Tibial nerve (tissue), 4 donors: ENCODE measurements around the gene TPRKB. TPM values are rescaled to one million over a fixed set of nuclear protein-coding genes. Genes with fewer than 3 reads are reported as not detected.
"Not testable (repeated sequence)": the region's sequence is repeated elsewhere in the genome, so short reads cannot be mapped to it uniquely, and the experiment has no call there.

Experiments
- DNase-seq, 2 donors: peaks; one replicate each; pipeline ENCODE4 v3.0.0-alpha.2; 2019; ENCODE audit warnings: low spot score in 2 of 2
- H3K27ac ChIP-seq, 4 donors: fragments of 200-600 bp; sonication (generic) in 3 of 4; one replicate each; pipeline ENCODE4 v1.5.1; 2017 to 2019; ENCODE audit warnings: mild to moderate bottlenecking in 1 of 4
- H3K27me3 ChIP-seq, 2 donors: fragments of 200-600 bp; sonication (generic) in 1 of 2; one replicate each; pipeline versions ENCODE4 v1.5.1 to v1.6.0; 2017 to 2019
- H3K36me3 ChIP-seq, 3 donors: fragments of 200-600 bp; sonication (generic); one replicate each; pipeline ENCODE4 v1.5.1; 2018 to 2019
- H3K4me1 ChIP-seq, 4 donors: fragments of 200-600 bp; sonication (generic) in 3 of 4; one replicate each; pipeline ENCODE4 v1.5.1; 2017 to 2019
- H3K4me3 ChIP-seq, 4 donors: fragments of 200-600 bp; sonication (generic) in 3 of 4; one replicate each; pipeline ENCODE4 v1.5.1; 2017 to 2019; ENCODE audit warnings: mild to moderate bottlenecking in 1 of 4, moderate library complexity in 1 of 4
- H3K9me3 ChIP-seq, 4 donors: fragments of 200-600 bp; sonication (generic) in 3 of 4; one replicate each; pipeline ENCODE4 v1.5.1; 2017 to 2019
- EP300 ChIP-seq, 2 donors: sonication (generic); formaldehyde crosslinking; IDR thresholded peaks; one replicate each; pipeline ENCODE4 v1.6.1; 2017; ENCODE audit warnings: antibody characterized with exemption in 2 of 2, mild to moderate bottlenecking in 1 of 2
- POLR2A ChIP-seq, 2 donors: fragments of 450-650 bp; IDR thresholded peaks; one replicate each; pipeline ENCODE4 v1.6.1; 2017; ENCODE audit warnings: antibody characterized with exemption in 2 of 2, mild to moderate bottlenecking in 2 of 2, moderate library complexity in 2 of 2
- WGBS, 2 donors: methylation state at CpG; one replicate each; pipeline ENCODE4 v1.1.5; 2018; 5-methylcytosine and 5-hydroxymethylcytosine counted together
- total RNA-seq, 4 donors: library from RNA; depleted of rRNA; stranded (reverse); fragments of >200 nt; gene quantifications; one replicate each; pipeline ENCODE4 v1.1.0, GENCODE V29; 2016
- TF ChIP-seq, protein P1 (sequence below), 5 experiments: fragments of 200-600 bp in 3 of 5; fragments of 450-650 bp in 2 of 5; sonication (generic) in 3 of 5; IDR thresholded peaks; one replicate each; pipeline ENCODE4 v1.5.1; 2016 to 2019; ENCODE audit warnings: antibody characterized with exemption in 5 of 5, mild to moderate bottlenecking in 3 of 5, moderate library complexity in 2 of 5

The TPRKB gene
- total RNA-seq, 4 donors from 2014 or later = 6.7 to 23.7 (median 16.6) TPM

DNA sequence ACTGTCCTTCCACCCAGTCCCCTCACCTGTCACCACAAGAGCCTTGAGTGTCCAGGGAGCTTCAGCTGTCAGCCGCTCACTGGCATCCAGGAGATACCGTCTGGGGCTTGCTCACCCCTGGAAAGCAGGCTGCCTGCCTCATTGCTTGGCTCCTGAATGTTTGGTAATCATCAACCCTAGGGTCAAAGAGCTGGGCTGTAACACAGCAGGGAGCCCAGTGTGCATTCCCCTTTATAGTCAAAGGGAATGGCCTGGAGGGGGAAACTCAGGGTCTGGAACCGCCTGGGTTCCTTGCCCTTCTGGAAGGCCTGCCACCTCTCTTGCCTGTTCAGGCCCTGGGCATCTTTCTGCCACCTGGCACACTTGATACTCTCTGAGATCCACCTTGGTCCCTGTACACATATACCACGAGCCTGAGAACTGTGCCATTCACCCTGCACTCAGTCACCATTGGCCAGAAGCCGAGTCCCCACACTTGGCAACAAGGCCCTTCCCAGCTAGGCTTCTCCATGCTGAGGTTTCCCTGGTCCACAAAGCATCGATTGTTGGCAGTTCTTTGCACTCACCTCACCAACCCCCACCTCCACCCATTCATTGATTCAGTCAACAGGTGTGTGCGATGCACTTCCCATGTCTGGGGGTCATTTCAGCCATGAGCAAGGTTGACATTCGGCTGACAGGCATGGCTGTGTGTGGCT is 35.0 kb downstream of the TPRKB start:
- Histone ChIP-seq H3K9me3 (no peaks in the 10 kb centered on the region), H3K4me1 (peaks cover 0 to 12% (median 0%) of the 10 kb centered on the region in 4 donors), H3K27ac (no peak overlapping the region), H3K4me3 (no peak overlapping the region), H3K27me3 (no peaks in the 10 kb centered on the region), H3K36me3 (no peaks in the 10 kb centered on the region)
- DNase-seq = no peak
- WGBS, 2 donors = 63 to 75% methylated on average over 5 to 8 of the region's 8 CpGs
- TF ChIP-seq, protein P1, sequence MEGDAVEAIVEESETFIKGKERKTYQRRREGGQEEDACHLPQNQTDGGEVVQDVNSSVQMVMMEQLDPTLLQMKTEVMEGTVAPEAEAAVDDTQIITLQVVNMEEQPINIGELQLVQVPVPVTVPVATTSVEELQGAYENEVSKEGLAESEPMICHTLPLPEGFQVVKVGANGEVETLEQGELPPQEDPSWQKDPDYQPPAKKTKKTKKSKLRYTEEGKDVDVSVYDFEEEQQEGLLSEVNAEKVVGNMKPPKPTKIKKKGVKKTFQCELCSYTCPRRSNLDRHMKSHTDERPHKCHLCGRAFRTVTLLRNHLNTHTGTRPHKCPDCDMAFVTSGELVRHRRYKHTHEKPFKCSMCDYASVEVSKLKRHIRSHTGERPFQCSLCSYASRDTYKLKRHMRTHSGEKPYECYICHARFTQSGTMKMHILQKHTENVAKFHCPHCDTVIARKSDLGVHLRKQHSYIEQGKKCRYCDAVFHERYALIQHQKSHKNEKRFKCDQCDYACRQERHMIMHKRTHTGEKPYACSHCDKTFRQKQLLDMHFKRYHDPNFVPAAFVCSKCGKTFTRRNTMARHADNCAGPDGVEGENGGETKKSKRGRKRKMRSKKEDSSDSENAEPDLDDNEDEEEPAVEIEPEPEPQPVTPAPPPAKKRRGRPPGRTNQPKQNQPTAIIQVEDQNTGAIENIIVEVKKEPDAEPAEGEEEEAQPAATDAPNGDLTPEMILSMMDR (IDR thresholded peaks at IDR 0.05) = no peak
- TF ChIP-seq POLR2A (IDR thresholded peaks at IDR 0.05) = no peak

DNA sequence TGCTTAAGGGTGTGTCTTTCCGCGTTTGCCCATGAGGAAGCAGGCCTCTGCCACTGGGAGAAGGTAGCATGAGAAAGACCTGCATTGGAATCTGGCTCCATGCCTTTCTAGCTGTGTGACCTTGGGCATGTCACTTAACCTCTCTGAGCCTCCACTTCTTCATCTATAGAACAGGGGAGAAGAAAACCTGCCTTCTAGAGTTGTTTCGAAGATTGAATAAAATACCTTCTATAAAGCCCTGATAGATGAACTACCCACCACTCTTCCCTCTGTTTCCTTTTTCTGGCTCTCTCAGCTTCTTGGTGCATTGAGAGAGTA is 35.7 kb downstream of the TPRKB start:
- WGBS, 2 donors = 71 to 82% methylated on average over 1 to 3 of the region's 3 CpGs

DNA sequence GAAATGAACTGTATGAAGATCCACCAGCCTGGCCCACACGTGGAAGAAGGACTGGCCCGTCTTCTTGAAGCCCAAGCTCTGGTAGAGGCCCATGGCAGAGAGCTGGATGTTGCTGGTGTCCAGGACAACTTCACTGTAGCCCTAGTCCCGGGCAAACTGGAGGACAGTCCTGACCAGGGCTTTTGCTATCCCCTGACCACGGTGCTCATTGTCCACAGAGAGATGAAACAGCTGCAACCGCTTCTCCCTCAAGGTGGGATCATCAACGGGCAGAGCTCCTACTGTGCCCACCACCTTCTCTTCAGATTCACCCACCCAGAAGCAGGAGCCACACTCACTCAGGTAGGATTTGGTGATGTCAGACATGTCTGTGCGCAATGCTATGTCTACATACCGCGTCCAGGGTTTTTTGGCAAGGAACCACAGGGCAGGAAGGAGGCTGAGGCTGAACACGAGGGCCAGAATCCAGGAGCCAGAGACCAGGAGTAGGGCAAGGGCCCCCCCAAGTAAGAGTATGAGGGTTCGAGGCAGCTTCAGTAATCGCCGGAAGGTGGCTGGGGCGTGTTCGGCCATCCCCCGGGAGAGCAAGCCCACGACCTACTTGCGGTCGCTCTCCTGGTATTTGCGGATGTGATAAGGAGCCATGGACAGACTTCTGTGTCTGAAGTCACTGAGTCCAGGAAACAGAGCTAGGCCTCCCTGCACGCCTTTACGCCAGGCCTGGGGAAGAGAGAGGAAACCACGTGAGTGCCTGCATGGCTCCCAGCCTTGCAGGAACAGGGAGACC is 36.3 kb downstream of the TPRKB start:
- no peaks in the 10 kb centered on the region for H3K36me3 ChIP-seq
- H3K4me3 ChIP-seq = no peak overlapping the region
- H3K9me3 ChIP-seq = no peaks in the 10 kb centered on the region
- H3K27me3 ChIP-seq = no peaks in the 10 kb centered on the region
- H3K27ac ChIP-seq = no peak overlapping the region
- TF ChIP-seq POLR2A (IDR thresholded peaks at IDR 0.05) = no peak
- no peak for TF ChIP-seq EP300 (IDR thresholded peaks at IDR 0.05)
- TF ChIP-seq, protein P1 (IDR thresholded peaks at IDR 0.05) = no peak
- no peak for DNase-seq
- WGBS, 2 donors = 78 to 83% methylated on average over 19 to 21 of the region's 23 CpGs
- peaks cover 0 to 12% (median 0%) of the 10 kb centered on the region in 4 donors for H3K4me1 ChIP-seq

More for the DNA sequence above, 35.7 kb downstream of the TPRKB start:
- H3K9me3 ChIP-seq, H3K36me3 ChIP-seq, H3K27me3 ChIP-seq, H3K27ac ChIP-seq, H3K4me3 ChIP-seq, DNase-seq: not testable (repeated sequence)
- peaks cover 0 to 12% (median 0%) of the 10 kb centered on the region in 4 donors for H3K4me1 ChIP-seq

DNA sequence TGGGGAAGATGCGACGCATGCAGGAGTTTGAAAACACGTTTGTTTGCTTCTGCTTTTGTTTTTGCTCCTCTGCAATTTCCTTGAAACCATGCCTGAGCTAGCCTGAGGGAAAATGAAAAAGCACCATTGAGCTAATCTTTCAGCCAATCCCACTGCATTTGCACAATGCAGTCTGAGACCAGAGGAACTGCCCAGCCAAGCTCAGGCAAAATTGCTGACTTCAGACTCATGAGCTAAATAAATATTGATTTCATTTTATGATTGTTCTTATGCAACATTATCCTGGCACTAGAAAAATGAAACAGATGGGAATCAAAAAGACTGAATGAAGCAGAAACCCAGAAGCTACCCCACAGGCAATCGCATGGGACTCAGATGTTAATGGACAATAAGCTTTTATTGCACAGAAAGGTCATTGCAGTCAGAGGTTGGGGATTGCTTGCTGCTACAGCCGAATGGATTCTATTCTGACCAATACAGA is 37.0 kb downstream of the TPRKB start:
- Histone ChIP-seq H3K36me3 (no peaks in the 10 kb centered on the region), H3K4me1 (peaks cover 0 to 12% (median 0%) of the 10 kb centered on the region in 4 donors), H3K4me3 (no peak overlapping the region), H3K27me3 (no peaks in the 10 kb centered on the region), H3K9me3 (no peaks in the 10 kb centered on the region), H3K27ac (no peak overlapping the region)
- TF ChIP-seq EP300 (IDR thresholded peaks at IDR 0.05) (peak in 1 of 2 donors; percentile 37), POLR2A (IDR thresholded peaks at IDR 0.05) (no peak)
- TF ChIP-seq, protein P1 (IDR thresholded peaks at IDR 0.05) = no peak
- WGBS, 2 donors = 22 to 24% methylated on average over 5 of the region's 5 CpGs
- no peak for DNase-seq

DNA sequence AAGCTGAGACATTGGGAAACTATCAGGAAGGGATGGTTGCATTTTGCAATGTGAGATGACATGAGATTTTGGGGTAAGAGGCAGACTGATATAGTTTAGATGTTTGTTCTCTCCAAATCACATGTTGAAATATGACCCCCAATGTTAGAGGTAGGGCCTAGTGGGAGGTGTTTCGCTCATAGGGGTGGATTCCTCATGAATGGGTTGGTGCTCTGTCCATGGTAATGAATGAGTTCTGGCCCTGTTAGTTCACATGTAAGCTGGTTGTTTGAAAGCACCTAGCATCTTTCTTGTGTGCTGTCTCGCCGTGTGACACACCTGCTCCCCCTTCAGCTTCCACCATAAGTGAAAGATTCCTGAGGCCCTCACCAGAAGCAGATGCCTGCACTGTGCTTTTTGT is 37.7 kb downstream of the TPRKB start:
- Histone ChIP-seq H3K36me3 (no peaks in the 10 kb centered on the region), H3K9me3 (no peaks in the 10 kb centered on the region), H3K4me3 (no peak overlapping the region), H3K4me1 (peaks cover 0 to 12% (median 0%) of the 10 kb centered on the region in 4 donors), H3K27ac (no peak overlapping the region), H3K27me3 (no peaks in the 10 kb centered on the region)
- WGBS, 2 donors = 84 to 93% methylated on average over 3 of the region's 3 CpGs
- TF ChIP-seq POLR2A (IDR thresholded peaks at IDR 0.05) = no peak
- TF ChIP-seq, protein P1 (IDR thresholded peaks at IDR 0.05) = no peak
- TF ChIP-seq EP300 (IDR thresholded peaks at IDR 0.05) = no peak
- no peak for DNase-seq
